IMR-90 (cell line): Measurements from ENCODE around the gene ZBTB46. TPM values are rescaled to one million over a fixed set of nuclear protein-coding genes. Genes with fewer than 3 reads are reported as not detected.

Experiments used
- ATAC-seq: fragments of 200-7000 bp; cut with Tn5 transposase; 2 replicates; pipeline ENCODE4 v1.9.1; 2020; ENCODE audit warnings: low read depth, mild to moderate bottlenecking, moderate library complexity
- BruUV-seq: library from RNA; stranded (reverse); fragments of 400-500 nt; replicated peaks from 2 replicates; lab custom pipeline; 2021; lab: Mats Ljungman, UMichigan
- CTCF ChIA-PET: fragments of 300-600 bp; formaldehyde crosslinking; extraction: SDS; loops from one replicate; lab custom pipeline; 2021; ENCODE audit warnings: antibody characterized with exemption; lab: Yijun Ruan, JAX
- POLR2A ChIA-PET: fragments of 300-600 bp; sonication (Branson Sonifier 250); formaldehyde crosslinking; loops from one replicate; lab custom pipeline; 2022; ENCODE audit warnings: antibody characterized with exemption; ENCODE audit not compliant: unreplicated experiment; lab: Charles Lee
- DNase-seq: peaks from one replicate; pipeline ENCODE4 v3.0.0; 2013
- H2AFZ ChIP-seq: replicated peaks from 2 replicates; pipeline ENCODE3; 2013; ENCODE audit warnings: low read length, mild to moderate bottlenecking; ENCODE audit not compliant: poor library complexity
- H2AK5ac ChIP-seq: 2 replicates; pipeline ENCODE4 v1.6.1; 2013; ENCODE audit warnings: low read depth, low read length, inconsistent platforms
- H2AK9ac ChIP-seq: replicated peaks from 2 replicates; pipeline ENCODE3; 2013; ENCODE audit warnings: mild to moderate bottlenecking, low read depth, low read length, moderate library complexity; ENCODE audit not compliant: poor library complexity
- H2BK120ac ChIP-seq: 2 replicates; pipeline ENCODE4 v1.6.1; 2013; ENCODE audit warnings: low read depth, low read length, inconsistent platforms
- H2BK15ac ChIP-seq: 3 replicates; pipeline ENCODE4 v1.6.1; 2013; ENCODE audit warnings: low read depth, low read length, inconsistent platforms
- H2BK20ac ChIP-seq: 2 replicates; pipeline ENCODE4 v1.6.1; 2013; ENCODE audit warnings: low read depth, mild to moderate bottlenecking, inconsistent platforms, low read length, moderate library complexity
- H2BK5ac ChIP-seq: 2 replicates; pipeline ENCODE4 v1.6.1; 2013; ENCODE audit warnings: mild to moderate bottlenecking, low read depth, low read length, inconsistent platforms; ENCODE audit not compliant: poor library complexity, severe bottlenecking
- H3K14ac ChIP-seq: replicated peaks from 2 replicates; pipeline ENCODE4 v1.6.1; 2013; ENCODE audit warnings: low read depth, low read length, inconsistent platforms
- H3K18ac ChIP-seq: 2 replicates; pipeline ENCODE4 v1.6.1; 2013; ENCODE audit warnings: low read depth, low read length, control low read depth
- H3K23ac ChIP-seq: 2 replicates; pipeline ENCODE4 v1.6.1; 2013; ENCODE audit warnings: low read depth, low read length, inconsistent platforms
- H3K27ac ChIP-seq: 2 replicates; pipeline ENCODE4 v1.5.1; 2013; ENCODE audit warnings: mild to moderate bottlenecking, control low read depth, low read length; ENCODE audit not compliant: insufficient read depth
- H3K27me3 ChIP-seq: 2 replicates; pipeline ENCODE4 v1.6.1; 2013; ENCODE audit warnings: low read length; ENCODE audit not compliant: control insufficient read depth, insufficient read depth
- H3K36me3 ChIP-seq: 2 replicates; pipeline ENCODE4 v1.6.1; 2013; ENCODE audit warnings: low read length, mixed read lengths; ENCODE audit not compliant: control insufficient read depth, insufficient read depth
- H3K4ac ChIP-seq: 2 replicates; pipeline ENCODE4 v1.6.1; 2013; ENCODE audit warnings: low read depth, low read length, inconsistent platforms
- H3K4me1 ChIP-seq: 2 replicates; pipeline ENCODE4 v1.6.1; 2013; ENCODE audit warnings: low read length, mixed read lengths; ENCODE audit not compliant: control insufficient read depth, insufficient read depth
- H3K4me2 ChIP-seq: 2 replicates; pipeline ENCODE4 v1.6.1; 2013; ENCODE audit warnings: low read depth, mild to moderate bottlenecking, control low read depth, low read length, moderate library complexity
- H3K4me3 ChIP-seq: 2 replicates; pipeline ENCODE4 v1.5.1; 2013; ENCODE audit warnings: low read depth, mild to moderate bottlenecking, control low read depth, low read length, moderate library complexity; ENCODE audit not compliant: insufficient read depth
- H3K56ac ChIP-seq: 2 replicates; pipeline ENCODE4 v1.6.1; 2013; ENCODE audit warnings: low read length, inconsistent platforms; ENCODE audit not compliant: insufficient read depth; ENCODE audit errors: extremely low read depth
- H3K79me1 ChIP-seq, 2 experiments: 2 replicates each; pipeline ENCODE4 v1.6.1; 2013; ENCODE audit warnings: low read length in 2 of 2, inconsistent platforms in 1 of 2, low read depth in 1 of 2
- H3K9ac ChIP-seq: 2 replicates; pipeline ENCODE4 v1.6.1; 2013; ENCODE audit warnings: low read depth, low read length, control low read depth
- H3K9me1 ChIP-seq: 2 replicates; pipeline ENCODE4 v1.6.1; 2013; ENCODE audit warnings: low read length, inconsistent platforms; ENCODE audit not compliant: insufficient read depth
- H3K9me3 ChIP-seq: 2 replicates; pipeline ENCODE4 v1.6.1; 2013; ENCODE audit warnings: low read length; ENCODE audit not compliant: control insufficient read depth, insufficient read depth
- H4K20me1 ChIP-seq: 2 replicates; pipeline ENCODE4 v1.6.1; 2013; ENCODE audit warnings: low read length, inconsistent platforms; ENCODE audit not compliant: insufficient read depth
- H4K5ac ChIP-seq: 2 replicates; pipeline ENCODE4 v1.6.1; 2013; ENCODE audit warnings: mild to moderate bottlenecking, low read depth, low read length, control low read depth
- H4K8ac ChIP-seq, 2 experiments: 2 replicates each; pipeline ENCODE4 v1.6.1; 2013; ENCODE audit warnings: low read depth in 2 of 2, low read length in 2 of 2, control low read depth in 1 of 2, inconsistent platforms in 1 of 2
- H4K91ac ChIP-seq: 2 replicates; pipeline ENCODE4 v1.6.1; 2013; ENCODE audit warnings: low read depth, low read length, inconsistent platforms; ENCODE audit not compliant: insufficient read depth
- FOS ChIP-seq: fragments of 150-350 bp; IDR thresholded peaks from 2 replicates; pipeline ENCODE4 v1.6.1; 2016; ENCODE audit warnings: low read depth, low read length
- MAFK ChIP-seq: IDR thresholded peaks from 2 replicates; pipeline ENCODE4 v1.6.1; 2012; ENCODE audit warnings: low read depth, low read length, improper control_type of control experiment
- RAD21 ChIP-seq: IDR thresholded peaks from 2 replicates; pipeline ENCODE4 v1.6.1; 2012; ENCODE audit warnings: low read length, improper control_type of control experiment
- SMC3 ChIP-seq: fragments of 150-350 bp; IDR thresholded peaks from 2 replicates; pipeline ENCODE4 v1.6.1; 2016; ENCODE audit warnings: low read depth, mild to moderate bottlenecking, antibody characterized with exemption, low read length, moderate library complexity
- USF2 ChIP-seq: fragments of 150-350 bp; IDR thresholded peaks from 2 replicates; pipeline ENCODE4 v1.6.1; 2017; ENCODE audit warnings: mild to moderate bottlenecking, antibody characterized with exemption, low read length, low read depth
- WGBS, 2 experiments: methylation state at CpG; one replicate each; pipeline versions ENCODE4 v1.1.5 to v1.1.7; 2013; ENCODE audit warnings: missing lambda C conversion rate in 2 of 2; ENCODE audit not compliant: insufficient read length in 1 of 2; ENCODE audit errors: extremely low coverage in 2 of 2; 5-methylcytosine and 5-hydroxymethylcytosine counted together
- dilution Hi-C: fragments of 300-500 bp; cut with HindIII; formaldehyde crosslinking; loops from one replicate; pipeline ENCODE4 v1.14.3; 2018; ENCODE audit warnings: low sequenced_read_pairs; ENCODE audit not compliant: unreplicated experiment
- in situ Hi-C: fragments of 300-500 bp; cut with MboI; formaldehyde crosslinking; loops from 3 replicates; pipeline ENCODE4 v1.14.3; 2019; ENCODE audit warnings: low sequenced_read_pairs, inconsistent platforms, mixed read lengths
- intact Hi-C: fragments of 100-400 bp; cut with micrococcal nuclease; formaldehyde crosslinking; loops from 2 replicates; pipeline ENCODE4 v1.10.0; 2022
- polyA plus RNA-seq, 3 experiments: library from polyadenylated mRNA; depleted of rRNA; stranded (reverse); fragments of >200 nt; gene quantifications; 2 replicates each; pipeline ENCODE4 v1.2.3, GENCODE V29; 2012; ENCODE audit warnings: low replicate concordance in 1 of 3
- total RNA-seq: library from RNA; depleted of rRNA; stranded (reverse); fragments of >200 nt; gene quantifications from 2 replicates; pipeline ENCODE4 v1.2.3, GENCODE V29; 2012

The ZBTB46 gene
- total and polyA plus RNA-seq, 2 of the 4 experiments (the other 2 are of a cell fraction), result 4.2 to 14.9 TPM

- no peak overlapping the region for H2AFZ ChIP-seq
- DNase-seq (no peak), ATAC-seq (no peak)
- H3K9ac ChIP-seq, result no peak overlapping the region
- H4K5ac ChIP-seq, result no peak overlapping the region
- ChIA-PET CTCF (no interaction called here), POLR2A (no interaction called here)
- H3K4me1 ChIP-seq, result peaks cover 3% of the 10 kb centered on the region; the same call in 1 of the 2 replicates
- in situ Hi-C loops, result no loop called here
- H4K20me1 ChIP-seq, result no peaks in the 10 kb centered on the region; the same call in 1 of the 2 replicates
- peaks cover 29% of the 10 kb centered on the region; the same call in 1 of the 2 replicates for H3K36me3 ChIP-seq
- H3K27ac ChIP-seq, result no peak overlapping the region
- no TSS peak for BruUV-seq
- H4K91ac ChIP-seq, result no peak overlapping the region
- H3K18ac ChIP-seq, result no peak overlapping the region
- no peak overlapping the region for H2BK20ac ChIP-seq
- no peak overlapping the region for H3K4me3 ChIP-seq
- H3K27me3 ChIP-seq, result no peaks in the 10 kb centered on the region
- no peak overlapping the region for H3K4ac ChIP-seq
- no peak overlapping the region for H3K56ac ChIP-seq
- no peak overlapping the region for H4K8ac ChIP-seq
- H2BK5ac ChIP-seq, result no peak overlapping the region
- TF ChIP-seq USF2 (no peak), MAFK (no peak), SMC3 (no peak), FOS (no peak), RAD21 (no peak)
- WGBS, 2 experiments, result 98% methylated on average over 8 of the region's 26 CpGs; no CpG with 5 or more reads in 1 of the 2 experiments
- no peaks in the 10 kb centered on the region for H3K9me3 ChIP-seq
- no peak overlapping the region for H3K23ac ChIP-seq
- no peak overlapping the region for H3K14ac ChIP-seq
- H3K79me1 ChIP-seq, result peaks cover 5 to 31% of the 10 kb centered on the region in 2 experiments; a peak in 3 of 4 replicates
- H3K9me1 ChIP-seq, result peaks cover 3% of the 10 kb centered on the region; the same call in 1 of the 2 replicates
- H2BK120ac ChIP-seq, result no peak overlapping the region
- dilution Hi-C loops, result no loop called here
- intact Hi-C loops, result no loop called here
- H2AK9ac ChIP-seq, result no peak overlapping the region
- no peak overlapping the region for H2AK5ac ChIP-seq
- no peak overlapping the region for H2BK15ac ChIP-seq
- H3K4me2 ChIP-seq, result no peak overlapping the region
These were observed 62.2 kb downstream of the ZBTB46 start for GRCh38 chr20:63768591-63769515.
